HepG2 (cell line): Measurements from ENCODE around the gene TIFAB. TPM values are rescaled to one million over a fixed set of nuclear protein-coding genes. Genes with fewer than 3 reads are reported as not detected.
"Not testable (repeated sequence)": the region's sequence is repeated elsewhere in the genome, so short reads cannot be mapped to it uniquely, and the experiment has no call there.

Experiments used
- ATAC-seq: fragments of 200-7000 bp; cut with Tn5 transposase; 3 replicates; pipeline ENCODE4 v1.9.1; 2020; ENCODE audit warnings: mild to moderate bottlenecking, moderate library complexity
- BruUV-seq: library from RNA; stranded (reverse); fragments of 400-500 nt; replicated peaks from 2 replicates; lab custom pipeline; 2021; lab: Mats Ljungman, UMichigan
- CTCF ChIA-PET: fragments of 300-600 bp; formaldehyde crosslinking; extraction: SDS; loops from one replicate; lab custom pipeline; 2021; ENCODE audit warnings: low total read pairs, inconsistent platforms, low intra/inter-chr PET ratio; lab: Yijun Ruan, JAX
- POLR2A ChIA-PET: fragments of 350-600 bp; sonication (Branson Sonifier 250); formaldehyde crosslinking; loops from one replicate; lab custom pipeline; 2020; ENCODE audit warnings: antibody characterized with exemption, inconsistent platforms; lab: Yijun Ruan, JAX
- DNase-seq: peaks from one replicate; pipeline ENCODE4 v3.0.0-alpha.2; 2015; ENCODE audit warnings: low spot score
- FAIRE-seq: peaks from 3 replicates; lab custom pipeline; 2011; peaks lifted over from hg19 to GRCh38; lab: Jason Lieb, UNC
- H2AFZ ChIP-seq: one replicate; pipeline ENCODE4 v1.6.1; 2011; ENCODE audit warnings: low read length, inconsistent platforms
- H3K27ac ChIP-seq: fragments of 300-600 bp; 3 replicates; pipeline ENCODE4 v1.8.0; 2011; ENCODE audit warnings: mixed run types, mild to moderate bottlenecking, mixed read lengths, low read length, inconsistent platforms; ENCODE audit not compliant: insufficient read depth; ENCODE audit errors: extremely low read length
- H3K27me3 ChIP-seq, 2 experiments: fragments of 200-600 bp in 1 of 2; 2 replicates in 1 of 2; 3 replicates in 1 of 2; pipeline versions ENCODE4 v1.6.0 to v1.8.0; 2011; ENCODE audit warnings: low read length in 2 of 2, mild to moderate bottlenecking in 2 of 2, moderate library complexity in 2 of 2, inconsistent platforms in 1 of 2; ENCODE audit not compliant: insufficient read depth in 2 of 2, control insufficient read depth in 1 of 2
- H3K36me3 ChIP-seq, 2 experiments: fragments of 200-600 bp in 1 of 2; replicated peaks in 1 of 2; 2 replicates in 1 of 2; 3 replicates in 1 of 2; pipeline versions ENCODE4 v1.5.1 to v1.8.0; 2011; ENCODE audit warnings: low read length in 2 of 2, inconsistent platforms in 1 of 2; ENCODE audit not compliant: insufficient read depth in 2 of 2, control insufficient read depth in 1 of 2
- H3K4me1 ChIP-seq: 2 replicates; pipeline ENCODE4 v1.5.1; 2012; ENCODE audit warnings: low read length, inconsistent platforms; ENCODE audit not compliant: insufficient read depth
- H3K4me2 ChIP-seq: 2 replicates; pipeline ENCODE4 v1.6.0; 2011; ENCODE audit warnings: low read depth, low read length, inconsistent platforms
- H3K4me3 ChIP-seq, 3 experiments: fragments of 200-600 bp in 1 of 3; sonication (generic), shearing (Covaris generic) in 1 of 3; replicated peaks in 1 of 3; 2 replicates each; pipeline ENCODE4 v1.5.1; 2011 to 2016; ENCODE audit warnings: low read length in 3 of 3, inconsistent platforms in 2 of 3, low read depth in 2 of 3, mild to moderate bottlenecking in 2 of 3, control low read depth in 1 of 3, mixed read lengths in 1 of 3; ENCODE audit not compliant: insufficient read depth in 1 of 3
- H3K79me2 ChIP-seq: one replicate; pipeline ENCODE4 v1.6.1; 2011; ENCODE audit warnings: low read length, inconsistent platforms; ENCODE audit not compliant: insufficient read depth
- H3K9ac ChIP-seq: 2 replicates; pipeline ENCODE4 v1.6.0; 2011; ENCODE audit warnings: mild to moderate bottlenecking, low read depth, low read length, inconsistent platforms; ENCODE audit not compliant: insufficient read depth
- H3K9me3 ChIP-seq: 2 replicates; pipeline ENCODE4 v1.5.1; 2012; ENCODE audit warnings: mild to moderate bottlenecking, low read length
- H4K20me1 ChIP-seq: 2 replicates; pipeline ENCODE4 v1.6.0; 2011; ENCODE audit warnings: inconsistent platforms, mild to moderate bottlenecking, low read length, moderate library complexity; ENCODE audit not compliant: insufficient read depth
- ATF7-NPFF ChIP-seq: sonication (generic); formaldehyde crosslinking; IDR thresholded peaks from 2 replicates; pipeline ENCODE4 v1.8.1; 2023; ENCODE audit warnings: mild to moderate bottlenecking, low read depth, missing genetic modification reagents, moderate library complexity
- ATRX ChIP-seq: sonication (generic); formaldehyde crosslinking; IDR thresholded peaks from 2 replicates; pipeline ENCODE4 v1.4.0; 2020; ENCODE audit warnings: missing genetic modification reagents, borderline replicate concordance
- HNRNPL ChIP-seq: fragments of 200-400 bp; formaldehyde crosslinking; IDR thresholded peaks from 2 replicates; pipeline ENCODE4 v1.6.1; 2017; ENCODE audit warnings: mild to moderate bottlenecking, low read depth, low read length
- KAT2B ChIP-seq: fragments of 150-350 bp; IDR thresholded peaks from 2 replicates; pipeline ENCODE4 v1.6.1; 2014; ENCODE audit warnings: low read depth, low read length, borderline replicate concordance
- MTF2 ChIP-seq: sonication (generic); formaldehyde crosslinking; IDR thresholded peaks from 2 replicates; pipeline ENCODE4 v1.5.0; 2020; ENCODE audit warnings: missing genetic modification reagents, borderline replicate concordance
- NFE2 ChIP-seq: sonication (generic); formaldehyde crosslinking; IDR thresholded peaks from 2 replicates; pipeline ENCODE4 v1.4.0; 2020; ENCODE audit warnings: missing genetic modification reagents
- ONECUT2 ChIP-seq: sonication (generic); formaldehyde crosslinking; IDR thresholded peaks from 2 replicates; pipeline ENCODE4 v1.4.0; 2020; ENCODE audit warnings: missing genetic modification reagents
- PHF21A ChIP-seq: sonication (generic); formaldehyde crosslinking; IDR thresholded peaks from 2 replicates; pipeline ENCODE4 v1.5.0; 2020; ENCODE audit warnings: mild to moderate bottlenecking, missing genetic modification reagents
- RBM22 ChIP-seq: fragments of 200-400 bp; formaldehyde crosslinking; optimal IDR thresholded peaks from 2 replicates; pipeline ENCODE3; 2017; ENCODE audit warnings: mild to moderate bottlenecking, low read length, moderate library complexity
- SIN3A ChIP-seq: IDR thresholded peaks from 2 replicates; pipeline ENCODE4 v1.6.1; 2011; ENCODE audit warnings: low read depth, mild to moderate bottlenecking, control low read depth, low read length, borderline replicate concordance
- ZFYVE20 ChIP-seq: sonication (generic); formaldehyde crosslinking; IDR thresholded peaks from 2 replicates; pipeline ENCODE4 v1.8.0; 2023; ENCODE audit warnings: low read depth, mild to moderate bottlenecking, moderate library complexity, missing genetic modification reagents, borderline replicate concordance
- ZNF12 ChIP-seq: sonication (generic); formaldehyde crosslinking; IDR thresholded peaks from 2 replicates; pipeline ENCODE4 v1.5.0; 2020; ENCODE audit warnings: missing genetic modification reagents
- ZNF737 ChIP-seq: sonication (generic); formaldehyde crosslinking; IDR thresholded peaks from 2 replicates; pipeline ENCODE4 v1.5.0; 2020; ENCODE audit warnings: missing genetic modification reagents, mild to moderate bottlenecking, borderline replicate concordance
- WGBS: methylation state at CpG from one replicate; pipeline ENCODE4 v1.1.6; 2017; ENCODE audit warnings: low lambda C conversion rate; 5-methylcytosine and 5-hydroxymethylcytosine counted together
- in situ Hi-C: cut with HindIII; loops from 2 replicates; pipeline ENCODE4 v1.10.0; 2017; ENCODE audit warnings: low pct_unique_long_range_greater_than_20kb; ENCODE audit not compliant: extremely low pct_ligation_motif_present
- intact Hi-C: fragments of 100-400 bp; cut with micrococcal nuclease; formaldehyde crosslinking; loops from one replicate; pipeline ENCODE4 v1.10.0; 2022; ENCODE audit not compliant: unreplicated experiment
- polyA plus RNA-seq, 8 experiments: library from polyadenylated mRNA; depleted of rRNA in 3 of 8; stranded (reverse) in 7 of 8; unstranded in 1 of 8; fragments of >200 nt; fragmentation: Illumina TruSeq in 4 of 8; extraction: Trizol in 4 of 8; gene quantifications; 2 replicates each; pipeline versions ENCODE4 v1.2.1 to v1.2.3, GENCODE V29; 2011 to 2016; ENCODE audit warnings: low read depth in 4 of 8, missing spikeins in 1 of 8, mixed read lengths in 1 of 8; ENCODE audit not compliant: insufficient read depth in 1 of 8
- total RNA-seq, 5 experiments: library from RNA; depleted of rRNA; stranded (reverse); fragments of >200 nt; fragmentation: Illumina TruSeq; extraction: Trizol; gene quantifications; 2 replicates each; pipeline ENCODE4 v1.2.3, GENCODE V29; 2016; ENCODE audit warnings: low read depth in 1 of 5

TIFAB gene
- total and polyA plus RNA-seq, 2 of the 13 experiments (the other 11 are each of a cell fraction or from before 2014, with no cell fraction given): not detected

DNA sequence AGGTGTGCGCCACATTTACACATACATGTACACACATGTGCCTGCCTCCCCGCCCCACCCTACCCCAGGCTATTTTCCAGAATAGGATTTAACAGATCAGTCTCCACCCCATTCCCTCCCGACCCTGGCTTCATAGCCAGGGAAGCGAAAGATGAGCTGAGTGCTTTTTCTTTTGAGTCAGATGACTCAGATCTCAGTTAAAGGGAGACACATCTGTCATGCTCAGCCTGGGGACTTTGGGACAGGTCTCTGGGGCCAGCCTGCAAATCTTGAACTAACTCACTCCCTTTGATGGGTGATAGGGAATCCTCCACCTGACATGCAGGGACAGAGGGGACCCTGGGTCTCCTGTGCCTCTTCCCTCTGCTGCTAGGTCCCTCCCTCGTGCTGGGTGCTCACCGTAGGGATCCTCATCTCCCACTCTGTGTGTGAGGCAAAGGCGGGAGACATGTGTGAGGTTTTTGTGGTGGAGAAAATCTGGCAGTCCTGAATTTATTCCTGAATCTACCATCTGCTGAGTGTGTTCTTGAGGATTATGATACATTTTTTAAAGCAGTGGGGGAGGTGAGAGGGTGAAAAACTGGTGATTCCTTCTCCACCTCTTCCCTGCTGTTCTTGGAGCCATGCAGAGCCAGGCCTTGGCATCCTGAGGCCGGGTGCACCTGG lies 46.0 kb upstream of the TIFAB start:
- WGBS: 36% methylated on average over 7 of the region's 8 CpGs
- FAIRE-seq (no peak), ATAC-seq (no peak)
- POLR2A ChIA-PET: no interaction called here
- Histone ChIP-seq H4K20me1 (no peaks in the 10 kb centered on the region), H2AFZ (no peak overlapping the region), H3K9ac (no peak overlapping the region), H3K4me1 (0 out of 2 replicates have a peak, but pooled peaks cover 1% of the 10 kb centered on the region), H3K36me3 (no peaks in the 10 kb centered on the region), H3K4me3 (no peak overlapping the region)
- in situ Hi-C loops: no loop called here
- CTCF ChIA-PET: no interaction called here
- intact Hi-C loops: no loop called here
- TF ChIP-seq NFE2 (CRISPR knock-in tag): no peak
- TF ChIP-seq ZFYVE20: no peak
- TF ChIP-seq ATF7-NPFF (CRISPR knock-in tag): no peak
- TF ChIP-seq RBM22: no peak
- no peak for TF ChIP-seq PHF21A (CRISPR knock-in tag)
- TF ChIP-seq ONECUT2 (CRISPR knock-in tag): no peak
- TF ChIP-seq ZNF737 (CRISPR knock-in tag): no peak
- TF ChIP-seq SIN3A: no peak
- TF ChIP-seq HNRNPL: no peak
- no peak for TF ChIP-seq KAT2B
- TF ChIP-seq ATRX: no peak
- TF ChIP-seq ZNF12 (CRISPR knock-in tag): no peak
- no peak for TF ChIP-seq MTF2 (CRISPR knock-in tag)
- TF ChIP-seq, all 625 proteins: peak for 0
- H3K9me3 ChIP-seq: no peaks in the 10 kb centered on the region
- no peaks in the 10 kb centered on the region for H3K79me2 ChIP-seq
- H3K27ac ChIP-seq: no peak overlapping the region
- H3K4me2 ChIP-seq: no peak overlapping the region
- no TSS peak for BruUV-seq
- H3K27me3 ChIP-seq: peaks cover 0 to 19% of the 10 kb centered on the region in 2 experiments; a peak in 2 of 5 replicates
- no peak for DNase-seq

DNA sequence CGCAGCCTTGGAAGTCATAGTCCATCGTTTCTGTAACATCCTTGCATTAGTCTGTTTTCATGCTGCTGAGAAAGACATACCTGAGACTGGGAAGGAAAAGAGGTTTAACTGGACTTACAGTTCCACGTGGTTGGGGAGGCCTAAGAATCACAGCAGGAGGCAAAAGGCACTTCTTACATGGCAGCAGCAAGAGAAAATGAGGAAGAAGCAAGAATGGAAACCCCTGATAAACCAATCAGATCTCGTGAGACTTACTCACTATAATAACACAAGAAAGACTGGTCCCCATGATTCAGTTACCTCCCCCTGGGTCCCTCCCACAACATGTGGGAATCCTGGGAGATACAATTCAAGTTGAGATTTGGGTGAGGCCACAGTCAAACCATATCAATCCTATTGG lies 43.4 kb upstream of the TIFAB start:
- DNase-seq, ATAC-seq, CTCF ChIA-PET, H3K9ac ChIP-seq, H3K4me3 ChIP-seq, BruUV-seq, POLR2A ChIA-PET, H4K20me1 ChIP-seq, H3K27ac ChIP-seq, H3K79me2 ChIP-seq, H2AFZ ChIP-seq, H3K9me3 ChIP-seq, intact Hi-C loops, H3K4me2 ChIP-seq, in situ Hi-C loops, H3K36me3 ChIP-seq, FAIRE-seq: not testable (repeated sequence)
- WGBS: 40% methylated on average over 4 of the region's 4 CpGs
- H3K4me1 ChIP-seq: peaks cover 27% of the 10 kb centered on the region
- peaks cover 0 to 28% of the 10 kb centered on the region in 2 experiments; a peak in 3 of 5 replicates for H3K27me3 ChIP-seq
